ENCODE data around the gene ASAP3.

DNA sequence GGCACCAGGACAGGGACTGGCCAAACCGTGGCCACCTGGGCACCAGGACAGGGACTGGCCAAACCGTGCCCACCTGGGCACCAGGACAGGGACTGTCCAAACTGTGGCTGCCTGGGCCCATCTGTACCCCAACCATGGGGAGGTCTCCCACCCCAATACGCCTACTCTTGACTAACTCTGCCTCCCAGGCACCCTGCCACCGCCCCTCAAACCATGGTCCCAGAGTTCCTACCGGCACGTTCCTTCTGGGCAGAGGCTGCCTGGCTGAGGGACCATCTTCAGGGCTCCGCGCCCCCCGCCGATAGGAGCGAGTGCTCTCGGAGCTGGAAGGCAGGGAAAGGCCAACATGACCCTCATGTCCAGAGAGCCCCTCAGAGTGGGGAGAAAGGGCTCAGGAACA lies 53.2 kb downstream of the ASAP3 start:
- TF ChIP-seq CTCF (conservative IDR thresholded peaks at IDR 0.05; ENCODE audit: low read length): no peak
- TF ChIP-seq EZH2phosphoT487 (IDR thresholded peaks at IDR 0.05; ENCODE audit: borderline replicate concordance): no peak
